Measurements from ENCODE around the gene LHX4.
"Not testable (repeated sequence)": the region's sequence is repeated elsewhere in the genome, so short reads cannot be mapped to it uniquely, and the experiment has no call there.

Gene LHX4

GRCh38 chr1:180198196-180198595 is 31.9 kb upstream of the LHX4 start:
- DNase-seq, result no peak

- no peak for DNase-seq
These were observed 31.5 kb upstream of the LHX4 start for GRCh38 chr1:180198611-180199010.

DNA sequence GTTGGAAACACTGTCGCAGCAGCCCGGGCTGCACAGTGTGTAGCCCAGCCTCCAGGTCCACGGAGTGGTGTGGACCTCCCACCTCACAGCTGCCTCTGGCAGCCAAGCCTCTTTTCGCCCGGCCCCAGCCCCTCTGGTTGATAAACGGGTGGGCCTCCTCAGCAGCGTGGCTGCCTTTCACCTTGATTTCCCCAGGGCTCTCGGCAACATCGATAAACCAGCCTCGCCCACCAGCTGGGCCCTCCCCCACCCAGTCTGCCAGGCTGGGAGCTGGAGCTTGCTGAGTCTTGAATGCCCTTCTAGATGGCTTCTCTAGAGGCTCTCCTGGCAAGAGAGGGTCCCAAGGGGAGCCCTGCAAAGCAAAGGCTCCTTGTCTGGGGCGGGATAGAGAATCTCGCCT is 31.0 kb upstream of the LHX4 start:
- DNase-seq, result no peak

- no peak for DNase-seq
These were observed 28.4 kb upstream of the LHX4 start for GRCh38 chr1:180201451-180202200.

GRCh38 chr1:180202588-180202987 is 27.5 kb upstream of the LHX4 start:
- DNase-seq, result not testable (repeated sequence)

- DNase-seq, result no peak
These were observed 25.8 kb upstream of the LHX4 start for GRCh38 chr1:180204231-180204630.

DNA sequence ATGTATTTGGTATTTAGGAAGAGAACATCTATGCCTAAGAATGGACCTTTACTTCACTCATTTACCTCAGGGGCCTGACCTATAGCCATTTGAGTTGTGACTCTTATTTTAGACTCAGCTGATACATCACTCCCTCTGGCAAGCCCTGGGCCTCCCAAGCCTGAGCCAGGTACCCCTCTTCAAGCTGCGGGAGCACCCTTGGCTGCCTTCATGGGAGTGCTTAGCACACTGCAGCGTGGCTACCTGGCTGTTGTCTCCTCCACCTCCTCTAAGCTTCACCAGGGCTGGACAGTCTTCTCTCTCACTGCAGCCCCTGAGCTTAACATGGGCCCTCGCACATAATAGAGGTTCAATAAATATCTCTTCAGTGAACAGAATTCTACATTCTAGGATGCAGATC is 23.5 kb upstream of the LHX4 start:
- DNase-seq, result no peak

- DNase-seq, result peak; percentile 18
These were observed 21.8 kb upstream of the LHX4 start for GRCh38 chr1:180208264-180208663.

- no peak for DNase-seq
These were observed 19.9 kb upstream of the LHX4 start for GRCh38 chr1:180210008-180210620.

- DNase-seq, result no peak
These were observed 18.8 kb upstream of the LHX4 start for GRCh38 chr1:180211156-180211859.

GRCh38 chr1:180211860-180212229 is 18.2 kb upstream of the LHX4 start:
- no peak for DNase-seq

GRCh38 chr1:180213401-180214170 is 16.5 kb upstream of the LHX4 start:
- peak; percentile 40 for DNase-seq

GRCh38 chr1:180215856-180216625 is 14.0 kb upstream of the LHX4 start:
- no peak for DNase-seq

- no peak for DNase-seq
These were observed 13.1 kb upstream of the LHX4 start for GRCh38 chr1:180217006-180217405.

GRCh38 chr1:180218806-180219765 is 11.0 kb upstream of the LHX4 start:
- DNase-seq, result no peak

- DNase-seq, result no peak
These were observed 10.3 kb upstream of the LHX4 start for GRCh38 chr1:180219776-180220175.

GRCh38 chr1:180221462-180221861 is 8.6 kb upstream of the LHX4 start:
- no peak for DNase-seq

GRCh38 chr1:180224902-180225301 is 5.2 kb upstream of the LHX4 start:
- no peak for DNase-seq

DNA sequence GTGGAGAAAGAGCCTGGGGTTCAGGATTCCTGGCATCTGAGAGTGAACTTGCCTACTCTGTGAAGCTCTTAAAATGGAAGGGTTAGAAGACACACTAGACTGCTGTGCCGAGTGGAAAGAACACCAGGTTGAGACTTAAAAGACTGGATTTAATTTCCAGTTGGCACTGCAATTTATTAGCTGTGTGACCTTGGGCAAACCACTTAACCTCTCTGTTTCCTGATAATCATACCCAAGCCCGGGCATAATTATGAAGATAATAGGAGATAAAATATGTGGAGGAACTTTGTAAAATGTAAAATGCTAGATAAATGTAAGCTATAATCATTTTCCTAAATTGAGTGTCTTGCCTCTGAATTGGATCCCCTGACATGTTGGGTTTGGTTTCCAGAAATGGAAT is 4.7 kb upstream of the LHX4 start:
- no peak for DNase-seq

- DNase-seq, result no peak
These were observed 2.0 kb upstream of the LHX4 start for GRCh38 chr1:180227861-180228647.

All from hematopoietic multipotent progenitor cell treated with erythropoietin and hydrocortisone succinate and interleukin-3 and kit ligand, for 4 days (in vitro differentiated cells).